Measurements from ENCODE around the gene PRUNE2.

PRUNE2 gene

DNA sequence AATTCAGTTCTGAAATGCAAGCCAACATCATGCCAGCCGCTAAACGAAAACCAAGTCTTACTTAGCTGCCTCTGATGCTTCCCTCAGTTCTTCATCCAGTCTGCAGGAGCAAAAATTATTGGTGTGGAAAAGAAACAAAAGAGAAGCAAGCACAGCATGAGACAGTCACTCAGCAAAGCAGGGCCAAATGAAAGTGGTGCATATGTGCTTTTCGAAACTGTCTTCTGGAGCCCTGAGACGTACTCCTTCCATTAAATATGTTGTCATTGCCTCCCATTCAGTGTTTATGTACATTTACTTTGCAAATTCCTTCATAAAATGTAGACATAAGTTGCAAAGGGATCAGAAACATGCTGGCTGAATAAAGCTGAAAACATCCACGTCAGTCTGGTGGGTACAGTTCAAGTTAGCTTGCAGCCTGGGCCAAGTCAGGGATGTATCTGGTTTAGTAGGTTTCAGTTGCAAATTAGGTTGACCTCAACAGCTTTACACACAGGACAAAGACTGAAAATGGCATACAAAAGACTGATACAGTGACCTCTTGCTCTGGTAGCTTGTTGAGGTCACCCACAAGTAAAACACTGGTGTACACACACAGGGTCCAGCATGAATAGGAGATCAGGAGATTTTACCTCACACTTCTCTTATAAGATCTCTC is 281.4 kb downstream of the PRUNE2 start:
- DNase-seq (ENCODE audit: low read depth) = no peak
- no peak overlapping the region for H3K4me3 ChIP-seq (ENCODE audit: low read length)
- TF ChIP-seq, protein P1, sequence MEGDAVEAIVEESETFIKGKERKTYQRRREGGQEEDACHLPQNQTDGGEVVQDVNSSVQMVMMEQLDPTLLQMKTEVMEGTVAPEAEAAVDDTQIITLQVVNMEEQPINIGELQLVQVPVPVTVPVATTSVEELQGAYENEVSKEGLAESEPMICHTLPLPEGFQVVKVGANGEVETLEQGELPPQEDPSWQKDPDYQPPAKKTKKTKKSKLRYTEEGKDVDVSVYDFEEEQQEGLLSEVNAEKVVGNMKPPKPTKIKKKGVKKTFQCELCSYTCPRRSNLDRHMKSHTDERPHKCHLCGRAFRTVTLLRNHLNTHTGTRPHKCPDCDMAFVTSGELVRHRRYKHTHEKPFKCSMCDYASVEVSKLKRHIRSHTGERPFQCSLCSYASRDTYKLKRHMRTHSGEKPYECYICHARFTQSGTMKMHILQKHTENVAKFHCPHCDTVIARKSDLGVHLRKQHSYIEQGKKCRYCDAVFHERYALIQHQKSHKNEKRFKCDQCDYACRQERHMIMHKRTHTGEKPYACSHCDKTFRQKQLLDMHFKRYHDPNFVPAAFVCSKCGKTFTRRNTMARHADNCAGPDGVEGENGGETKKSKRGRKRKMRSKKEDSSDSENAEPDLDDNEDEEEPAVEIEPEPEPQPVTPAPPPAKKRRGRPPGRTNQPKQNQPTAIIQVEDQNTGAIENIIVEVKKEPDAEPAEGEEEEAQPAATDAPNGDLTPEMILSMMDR (conservative IDR thresholded peaks at IDR 0.05; ENCODE audit: low read depth, low read length) = no peak

DNA sequence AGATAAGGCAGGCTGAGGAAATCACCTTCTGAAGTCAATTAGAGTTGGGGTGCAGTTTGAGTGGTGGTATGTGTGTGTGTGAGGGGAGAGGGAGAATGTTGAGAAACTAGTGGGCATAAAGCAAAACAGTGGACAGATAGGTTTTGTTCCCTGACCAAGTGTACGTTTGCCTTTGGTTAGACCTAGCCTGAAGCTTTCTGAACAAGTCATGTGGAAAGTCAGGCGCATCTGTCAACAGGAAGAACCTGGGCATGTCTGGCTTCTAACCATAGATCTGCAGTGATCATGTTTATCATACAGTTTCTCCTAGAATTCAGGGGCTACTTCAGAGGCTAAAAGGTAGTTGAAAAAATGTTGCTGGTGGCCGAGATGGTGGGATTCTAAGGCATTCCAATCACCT is 284.9 kb downstream of the PRUNE2 start:
- TF ChIP-seq, protein P1 (conservative IDR thresholded peaks at IDR 0.05; ENCODE audit: low read depth, low read length) = no peak
- no peak overlapping the region for H3K4me3 ChIP-seq (ENCODE audit: low read length)
- no peak for DNase-seq (ENCODE audit: low read depth)

DNA sequence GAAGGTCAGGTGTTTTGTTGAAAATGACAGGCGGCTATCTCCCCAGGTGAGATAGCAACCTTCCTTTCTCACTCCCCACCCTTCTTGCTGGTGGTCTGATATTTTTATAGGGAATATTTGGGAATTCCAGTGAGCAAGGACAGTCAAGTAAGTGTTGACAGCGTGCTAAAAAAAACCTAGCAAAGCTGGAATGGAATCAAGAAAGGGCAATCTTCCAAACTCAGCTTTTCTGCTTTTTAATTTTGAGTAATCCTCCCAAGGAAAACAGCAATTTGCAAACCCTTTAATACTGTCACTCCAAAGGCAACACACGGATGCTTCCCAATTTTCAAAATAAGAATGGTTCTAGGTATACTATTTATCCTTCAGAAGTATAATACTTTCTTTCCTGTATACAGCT is 285.3 kb downstream of the PRUNE2 start:
- TF ChIP-seq, protein P1 (conservative IDR thresholded peaks at IDR 0.05; ENCODE audit: low read depth, low read length) = no peak
- no peak overlapping the region for H3K4me3 ChIP-seq (ENCODE audit: low read length)
- DNase-seq (ENCODE audit: low read depth) = no peak

DNA sequence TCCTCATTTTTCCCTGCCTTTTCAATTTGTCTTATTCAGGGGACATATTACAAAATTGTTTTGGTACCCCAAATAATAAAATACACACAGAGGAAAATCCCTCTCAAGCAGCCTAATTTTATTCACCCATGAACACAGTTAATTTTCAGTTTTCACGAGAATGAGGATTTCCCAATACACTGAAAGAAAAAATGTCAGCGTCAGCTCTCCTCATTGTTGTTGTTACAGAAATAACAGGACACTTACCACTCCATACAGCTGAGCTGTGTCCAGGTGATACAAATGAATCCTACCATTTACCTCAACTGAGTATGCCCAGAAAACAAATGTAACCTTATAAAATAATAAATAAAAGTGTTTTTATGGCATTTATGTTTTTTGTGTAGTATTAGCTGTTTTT is 286.3 kb downstream of the PRUNE2 start:
- no peak overlapping the region for H3K4me3 ChIP-seq (ENCODE audit: low read length)
- TF ChIP-seq, protein P1 (conservative IDR thresholded peaks at IDR 0.05; ENCODE audit: low read depth, low read length) = no peak
- DNase-seq (ENCODE audit: low read depth) = no peak

DNA sequence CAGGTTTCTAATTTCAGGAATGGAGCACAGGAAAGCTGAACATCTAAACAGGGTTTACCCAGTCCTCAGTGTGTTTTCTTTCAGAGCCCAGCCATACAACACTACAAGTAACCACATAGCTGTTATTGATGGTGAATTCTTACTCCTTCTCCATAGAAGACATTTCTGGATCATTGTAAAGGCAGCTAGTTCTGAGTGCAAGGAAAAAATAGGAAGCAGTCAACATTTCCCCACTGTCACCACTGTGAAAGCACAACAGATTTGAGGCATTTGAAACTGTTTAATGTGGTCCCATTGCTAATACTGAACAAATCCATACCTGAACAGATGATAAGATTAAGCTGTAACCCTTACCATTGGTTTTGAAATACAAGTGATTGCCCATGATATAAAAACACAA is 286.7 kb downstream of the PRUNE2 start:
- no peak for DNase-seq (ENCODE audit: low read depth)
- TF ChIP-seq, protein P1 (conservative IDR thresholded peaks at IDR 0.05; ENCODE audit: low read depth, low read length) = no peak
- no peak overlapping the region for H3K4me3 ChIP-seq (ENCODE audit: low read length)

DNA sequence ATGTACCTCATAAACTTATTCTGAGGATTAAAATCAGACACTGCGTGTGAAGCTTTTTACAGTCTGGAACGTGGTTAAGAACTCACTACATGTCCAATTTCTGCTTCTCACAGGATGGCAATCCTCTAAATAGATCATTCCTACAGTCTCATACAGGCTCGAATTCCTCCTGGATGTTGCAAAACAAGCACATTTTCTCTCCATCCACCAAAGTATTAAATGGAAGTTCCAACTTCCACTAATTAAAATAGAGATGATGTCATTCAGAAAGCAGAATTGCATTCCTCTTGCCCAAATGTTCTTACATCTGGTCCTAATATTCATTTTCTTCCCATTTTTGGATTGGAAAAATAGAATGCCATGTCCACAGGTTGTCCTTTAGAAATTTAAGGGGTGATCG is 287.2 kb downstream of the PRUNE2 start:
- TF ChIP-seq, protein P1 (conservative IDR thresholded peaks at IDR 0.05; ENCODE audit: low read depth, low read length) = no peak
- H3K4me3 ChIP-seq (ENCODE audit: low read length) = no peak overlapping the region
- no peak for DNase-seq (ENCODE audit: low read depth)

DNA sequence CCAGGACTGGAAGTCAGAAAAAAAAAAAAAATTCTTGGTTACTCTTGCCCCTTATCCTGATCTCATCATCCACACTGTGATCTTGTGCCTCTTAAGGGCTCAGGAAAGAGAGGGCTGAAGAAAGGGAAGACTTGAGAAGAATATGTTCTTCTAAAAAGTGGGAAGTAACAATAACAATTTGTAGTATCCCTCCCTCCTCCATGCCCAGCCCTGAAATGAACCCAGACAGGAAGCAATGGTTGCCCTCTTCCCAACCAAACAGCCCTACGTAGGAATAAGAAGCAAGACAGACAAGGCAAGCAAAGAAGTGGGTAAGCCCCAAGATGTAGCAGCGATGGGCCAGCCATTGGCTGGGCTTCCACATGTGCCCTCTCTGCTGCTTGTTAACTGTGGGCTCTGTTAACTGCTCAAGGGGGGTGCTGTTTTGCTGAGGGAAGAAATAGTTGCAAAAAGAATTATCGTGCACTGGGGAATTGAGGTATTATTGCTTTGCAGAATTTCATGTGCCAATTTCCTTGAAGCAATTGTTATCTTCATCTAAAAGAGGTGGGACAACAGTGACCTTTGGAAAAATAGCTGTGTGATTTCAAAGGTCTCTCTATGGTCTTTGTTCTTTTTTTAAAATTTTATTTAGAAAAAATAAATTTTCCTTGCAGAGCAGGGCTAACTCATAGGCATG is 288.3 kb downstream of the PRUNE2 start:
- DNase-seq (ENCODE audit: low read depth) = no peak
- TF ChIP-seq, protein P1 (conservative IDR thresholded peaks at IDR 0.05; ENCODE audit: low read depth, low read length) = no peak
- no peak overlapping the region for H3K4me3 ChIP-seq (ENCODE audit: low read length)

Measured in retinal pigment epithelial cell (primary cell).